ENCODE data around the gene CLDN4. TPM values are rescaled to one million over a fixed set of nuclear protein-coding genes. Genes with fewer than 3 reads are reported as not detected.

The CLDN4 gene
- total RNA-seq, 1 donor from 2014 or later = 201 TPM

DNA sequence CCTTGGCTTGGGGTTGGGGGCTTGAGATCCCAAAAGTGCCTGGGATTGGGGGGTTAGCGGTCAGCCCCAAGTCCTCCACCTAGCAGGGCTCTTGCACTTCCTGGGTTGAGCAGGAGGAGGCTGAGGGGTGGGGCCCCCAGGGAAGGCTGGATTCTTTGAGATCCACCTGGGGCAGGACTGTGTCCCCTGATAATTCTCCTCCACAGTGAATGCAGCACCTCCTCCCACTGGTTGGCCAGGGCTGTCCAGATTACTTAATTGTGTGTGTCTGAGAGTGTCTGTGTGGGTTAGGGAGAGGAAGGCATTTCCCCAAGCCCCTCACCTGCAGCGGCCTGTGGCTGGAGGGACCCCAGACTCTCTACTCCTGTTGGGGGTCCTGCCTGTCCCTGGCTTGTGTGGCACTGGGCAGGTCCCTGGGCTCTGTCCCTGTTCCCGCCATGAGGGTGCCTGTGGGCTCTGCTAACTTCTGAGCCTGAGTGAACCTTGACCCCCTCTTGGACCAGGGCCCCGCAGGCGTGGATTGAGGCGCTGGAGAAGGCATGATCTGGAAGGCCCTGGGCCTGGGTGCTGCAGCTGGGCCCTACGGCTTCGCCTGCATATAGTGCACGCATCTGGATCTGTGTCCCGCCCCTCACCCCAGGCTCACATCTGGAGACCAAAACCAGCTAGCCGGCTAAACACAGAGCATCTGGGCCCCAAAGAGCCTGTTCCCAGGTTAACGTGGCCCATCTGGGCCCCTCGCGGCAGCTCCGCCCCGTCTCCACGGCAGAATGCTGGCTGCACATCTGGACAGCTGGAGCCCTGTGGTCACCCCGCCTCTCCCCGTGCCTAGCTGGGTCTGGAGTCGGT is 40.6 kb downstream of the CLDN4 start:
- DNase-seq (ENCODE audit: low spot score) = no peak

DNA sequence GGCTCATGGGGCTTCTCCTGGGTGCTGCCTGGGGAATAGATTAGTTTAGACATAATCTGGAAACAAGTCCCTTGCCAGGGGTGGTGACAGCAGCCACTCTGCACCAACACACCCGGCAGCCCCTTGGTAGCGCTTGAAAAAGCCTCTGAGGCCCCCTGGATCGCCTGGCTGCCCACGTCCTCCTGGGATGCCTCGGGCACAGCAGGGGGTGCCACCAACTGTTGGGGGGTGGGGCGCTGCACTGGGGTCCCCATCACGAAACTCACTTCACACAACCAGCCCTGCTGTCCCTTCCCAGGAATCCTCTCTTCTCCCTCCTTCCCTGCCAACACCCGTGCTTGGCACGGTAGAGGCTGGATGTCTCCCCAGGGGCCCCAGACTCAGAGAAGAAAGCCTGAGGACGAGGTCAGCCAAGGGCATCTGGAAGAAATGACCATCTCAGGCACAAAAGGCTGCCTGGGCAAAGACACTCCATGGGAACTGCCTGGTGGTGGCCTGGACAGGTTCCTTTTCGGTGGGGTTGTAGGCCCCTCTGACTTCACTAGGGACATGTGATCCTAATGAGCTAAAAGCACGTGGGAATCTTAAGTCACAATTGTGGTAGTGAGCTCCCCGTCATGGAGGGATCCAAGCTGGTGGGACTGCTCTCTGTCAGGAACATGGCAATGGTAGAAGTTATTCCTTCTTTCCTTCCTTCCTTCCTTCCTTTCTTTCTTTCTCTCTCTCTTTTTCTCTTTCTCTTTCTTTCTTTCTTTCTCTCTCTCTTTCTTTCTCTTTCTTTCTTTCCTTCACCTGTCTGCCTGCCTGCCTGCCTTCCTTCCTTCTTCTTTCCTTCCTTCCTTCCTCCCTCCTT is 41.5 kb downstream of the CLDN4 start:
- no peak for DNase-seq (ENCODE audit: low spot score)

DNA sequence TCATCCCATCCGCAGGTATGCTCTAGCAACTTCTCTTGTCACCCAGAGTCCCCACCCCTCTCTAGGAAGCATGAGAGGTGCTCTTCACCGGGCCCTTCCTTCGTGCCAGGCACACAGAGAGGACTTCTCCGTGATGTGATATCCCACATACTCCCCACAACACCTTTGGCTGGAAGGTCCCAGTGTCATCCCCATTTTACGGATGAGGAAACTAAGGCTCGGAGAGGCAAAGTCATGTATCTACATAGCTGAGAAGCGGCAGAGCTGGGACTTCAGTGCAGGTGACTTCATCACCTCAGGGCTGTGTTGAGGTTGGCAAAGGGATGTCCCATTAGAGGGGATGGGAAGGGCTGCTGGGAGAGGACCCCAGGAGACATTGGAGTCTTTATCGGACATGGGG is 45.6 kb downstream of the CLDN4 start:
- no peak for DNase-seq (ENCODE audit: low spot score)

DNA sequence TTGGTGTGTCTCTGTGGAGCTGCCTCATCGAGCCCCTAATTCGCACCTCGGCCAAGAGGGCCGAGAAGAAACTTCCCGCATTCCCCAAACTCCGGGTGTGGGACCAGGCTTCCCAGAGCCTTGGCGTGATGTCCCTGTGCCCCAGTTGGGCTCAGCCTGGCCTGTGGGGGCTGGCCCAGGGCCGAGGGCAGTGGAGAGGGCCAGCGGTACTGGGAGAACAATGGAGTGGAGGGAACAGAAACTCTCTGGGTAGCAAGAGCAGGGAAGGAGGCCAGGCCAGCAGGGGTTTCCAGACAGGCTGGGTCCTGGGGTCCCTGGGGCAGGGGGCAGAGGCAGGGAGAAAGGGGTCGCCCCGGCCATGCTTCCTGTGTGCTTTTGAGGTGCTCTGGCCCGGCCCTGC is 46.2 kb downstream of the CLDN4 start:
- no peak for DNase-seq (ENCODE audit: low spot score)

DNA sequence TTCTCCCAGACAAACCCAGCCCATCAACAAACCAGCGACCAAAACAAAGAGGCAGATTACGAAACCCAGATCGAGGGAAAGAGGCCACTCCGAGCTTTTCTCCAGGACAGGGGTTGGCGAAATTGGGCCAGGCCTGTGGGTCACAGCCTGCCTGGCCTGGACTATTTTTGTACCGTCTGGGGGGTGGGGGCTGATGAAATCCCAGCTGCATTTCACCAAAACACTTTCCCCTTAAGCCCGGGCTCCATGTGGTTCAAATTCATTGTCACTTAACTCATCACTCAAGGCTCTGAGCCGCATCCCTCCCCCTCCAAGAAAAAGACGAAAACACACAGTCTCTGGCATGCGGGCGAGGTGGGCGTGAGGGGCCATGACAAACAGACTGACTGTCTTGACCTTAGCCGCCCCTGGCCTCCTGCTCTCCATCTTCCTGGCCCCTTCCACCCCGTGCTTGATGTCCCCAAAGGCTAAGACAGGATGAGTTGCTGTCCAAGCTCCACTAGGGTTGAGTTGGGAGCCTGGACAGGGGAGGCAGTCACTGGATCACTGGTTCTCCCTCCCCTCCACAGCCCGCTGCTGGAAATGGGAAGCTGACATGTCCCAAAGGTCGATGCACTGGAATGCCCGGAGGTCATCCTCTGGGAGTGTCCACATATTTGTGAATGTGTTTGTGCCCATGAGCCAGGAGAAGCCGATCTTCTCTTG is 49.3 kb downstream of the CLDN4 start:
- DNase-seq (ENCODE audit: low spot score) = no peak

DNA sequence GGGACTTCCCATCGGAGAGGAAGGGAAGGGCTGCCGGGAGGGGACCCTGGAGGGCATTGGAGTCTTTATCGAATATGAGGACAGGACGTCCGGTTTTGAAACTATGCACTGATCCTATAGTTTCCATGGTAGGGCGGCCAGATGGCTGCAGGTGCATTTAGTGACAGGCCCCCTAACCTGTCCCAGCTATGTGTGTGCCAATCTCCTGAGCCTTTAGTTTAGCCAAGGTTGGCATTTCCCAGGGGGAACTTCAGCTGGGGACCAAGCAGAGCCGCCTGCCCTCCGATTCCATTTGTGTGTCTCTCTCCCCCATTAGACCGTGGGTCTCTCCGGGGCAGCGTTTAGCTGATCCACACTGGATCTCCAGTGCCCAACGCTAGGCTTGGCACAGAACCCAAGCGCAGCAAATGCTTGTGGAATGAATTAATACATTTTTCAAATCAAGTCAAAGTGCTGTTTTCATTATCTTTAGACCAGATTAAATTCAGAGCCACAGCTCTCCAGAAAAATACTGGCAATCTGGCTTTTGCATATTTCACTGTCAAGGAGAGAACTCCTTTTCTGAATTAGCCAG is 50.0 kb downstream of the CLDN4 start:
- DNase-seq (ENCODE audit: low spot score) = no peak

DNA sequence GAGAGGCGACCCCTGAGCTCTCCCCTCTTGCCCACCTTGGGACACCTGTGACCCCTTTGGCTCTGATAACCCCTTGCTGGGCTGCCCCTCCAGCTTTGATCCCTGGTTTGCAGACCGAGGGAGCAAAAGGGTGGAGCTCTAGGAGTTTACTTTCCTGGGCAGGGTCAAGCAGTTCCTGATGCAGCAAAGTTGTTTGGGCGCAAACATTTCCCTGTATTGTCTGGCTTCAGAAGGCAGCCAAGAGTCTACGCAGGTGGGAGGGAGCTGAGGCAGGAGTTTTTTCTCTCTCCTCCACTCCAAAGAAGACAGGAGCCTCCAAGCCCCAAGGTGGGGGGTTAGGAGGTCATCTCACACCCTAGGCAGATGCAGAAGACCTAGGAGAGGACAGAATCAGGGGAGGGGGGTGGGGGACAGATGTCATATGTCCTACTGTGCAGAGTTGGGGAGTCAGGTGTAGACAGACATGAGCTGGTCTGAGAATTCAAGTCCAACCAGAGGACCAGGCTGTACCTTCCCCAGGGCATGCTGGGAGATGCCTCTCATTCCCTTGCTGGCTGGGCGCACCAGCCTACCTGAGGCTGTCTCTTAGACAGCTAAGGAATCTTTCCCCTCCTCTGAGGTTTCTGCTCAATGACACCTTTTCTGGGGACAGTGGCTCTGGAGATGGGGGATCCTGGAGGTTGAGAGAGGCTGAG is 50.7 kb downstream of the CLDN4 start:
- no peak for DNase-seq (ENCODE audit: low spot score)

DNA sequence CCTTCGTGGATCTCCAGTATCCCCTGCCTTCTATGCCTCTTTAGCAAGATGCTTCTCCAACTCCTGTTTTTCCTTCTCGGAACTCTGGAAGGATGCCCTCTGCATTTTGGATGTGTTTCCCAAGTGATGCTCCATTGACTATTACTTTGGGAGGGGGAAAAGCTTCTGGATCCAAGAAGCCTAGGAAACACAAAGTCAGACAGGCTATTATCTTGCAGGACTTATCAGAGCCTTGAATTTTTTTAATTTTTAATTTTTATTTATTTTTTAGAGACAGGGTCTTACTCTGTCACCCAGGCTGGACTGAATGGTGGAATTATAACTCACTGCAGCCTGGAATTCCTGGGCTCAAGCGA is 51.2 kb downstream of the CLDN4 start:
- DNase-seq (ENCODE audit: low spot score) = no peak

Other genes with a start within 250 kb of the CLDN4 start
- gene MLXIPL, start 206.5 kb upstream of the CLDN4 start, total RNA-seq = 117 TPM
- gene VPS37D, start 163.2 kb upstream of the CLDN4 start, total RNA-seq = 13.5 TPM
- 15.9 TPM for gene DNAJC30, start 147.5 kb upstream of the CLDN4 start, total RNA-seq
- 57.6 TPM for gene BUD23, start 147.4 kb upstream of the CLDN4 start, total RNA-seq
- gene STX1A, start 111.3 kb upstream of the CLDN4 start, total RNA-seq = 33.8 TPM
- gene ABHD11, start 92.2 kb upstream of the CLDN4 start, total RNA-seq = 55.8 TPM
- 129 TPM for gene CLDN3, start 60.7 kb upstream of the CLDN4 start, total RNA-seq
- 3.1 TPM for gene METTL27, start 11.5 kb downstream of the CLDN4 start, total RNA-seq
- not detected for gene TMEM270, start 30.2 kb downstream of the CLDN4 start, total RNA-seq
- gene ELN, start 197.2 kb downstream of the CLDN4 start, total RNA-seq = 70.3 TPM

Measured in mucosa of gallbladder (tissue), 1 donor.